ENCODE data around the gene PLA2G4E. TPM values are rescaled to one million over a fixed set of nuclear protein-coding genes. Genes with fewer than 3 reads are reported as not detected.

The PLA2G4E gene
- total and polyA plus RNA-seq, 9 donors, result 0.02 to 0.11 TPM; not detected in 7

GRCh38 chr15:41932511-41933289, 88.1 kb downstream of the PLA2G4E start:
- peak in 1 of 5 donors; percentile 13 for DNase-seq

DNA sequence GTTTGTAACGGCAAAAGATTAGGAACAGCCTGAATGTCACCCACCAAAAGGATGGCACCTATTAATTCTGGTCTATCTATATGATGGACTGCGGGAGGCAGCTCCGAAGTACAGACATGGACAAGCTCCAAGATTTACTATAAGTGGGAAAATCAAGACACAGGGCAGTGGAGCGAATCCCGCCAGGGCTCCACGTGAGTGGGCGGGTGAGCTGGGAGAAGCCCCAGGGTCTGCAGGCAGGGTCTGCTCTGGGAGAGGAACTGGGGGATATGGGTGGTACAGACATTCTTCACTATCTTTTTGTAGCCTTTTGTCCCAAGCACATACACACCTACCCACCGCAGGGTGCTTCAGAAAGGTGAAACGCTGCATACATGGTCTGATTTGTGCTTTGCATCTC, 88.7 kb downstream of the PLA2G4E start:
- intact Hi-C loops (cut with DNase I), result no loop called here
- Histone ChIP-seq H3K27me3 (no peaks in the 10 kb centered on the region), H3K4me1 (ENCODE audit: insufficient read depth) (peaks cover 4% of the 10 kb centered on the region), H3K27ac (no peak overlapping the region), H3K36me3 (no peaks in the 10 kb centered on the region), H3K9me3 (no peaks in the 10 kb centered on the region), H3K4me3 (no peak overlapping the region)
- peak in 1 of 5 donors; percentile 8 for DNase-seq
- WGBS, 3 donors, result 89 to 97% (median 96%) methylated on average over 9 of the region's 9 CpGs
- TF ChIP-seq CTCF (IDR thresholded peaks at IDR 0.05) (no peak), EP300 (IDR thresholded peaks at IDR 0.05) (no peak), POLR2A (IDR thresholded peaks at IDR 0.05) (no peak)

More at GRCh38 chr15:41932511-41933289, 88.1 kb downstream of the PLA2G4E start:
- TF ChIP-seq EP300 (IDR thresholded peaks at IDR 0.05) (no peak), POLR2A (IDR thresholded peaks at IDR 0.05) (no peak), CTCF (IDR thresholded peaks at IDR 0.05) (no peak)
- Histone ChIP-seq H3K4me3 (no peak overlapping the region), H3K9me3 (no peaks in the 10 kb centered on the region), H3K36me3 (no peaks in the 10 kb centered on the region), H3K27ac (no peak overlapping the region), H3K27me3 (no peaks in the 10 kb centered on the region), H3K4me1 (ENCODE audit: insufficient read depth) (peaks cover 4% of the 10 kb centered on the region)
- intact Hi-C loops (cut with DNase I), result no loop called here
- WGBS, 3 donors, result 67 to 78% (median 77%) methylated on average over 16 of the region's 16 CpGs

Other genes starting within 250 kb of the PLA2G4E start
- 10 to 100 TPM; 18.4 to 46.9 (median 38.9) TPM for gene MAPKBP1, start 246.6 kb downstream of the PLA2G4E start, total RNA-seq
- 10 to 100 TPM; 10.6 to 18.7 TPM for gene MAPKBP1, start 246.6 kb downstream of the PLA2G4E start, polyA plus RNA-seq
- 10 to 100 TPM; 13.8 to 21.4 (median 15.6) TPM for gene JMJD7, start 192.9 kb downstream of the PLA2G4E start, total RNA-seq
- 10 to 100 TPM in 1 of 2 donors, 1 to 10 TPM in 1; 3.0 to 11.4 TPM for gene JMJD7, start 192.9 kb downstream of the PLA2G4E start, polyA plus RNA-seq
- gene PLA2G4B, start 182.2 kb downstream of the PLA2G4E start, total RNA-seq, result 10 to 100 TPM in 4 of 7 donors, 1 to 10 TPM in 3; 4.8 to 17.5 (median 12.8) TPM
- gene PLA2G4B, start 182.2 kb downstream of the PLA2G4E start, polyA plus RNA-seq, result 10 to 100 TPM in 1 of 2 donors, 1 to 10 TPM in 1; 8.6 to 10.6 TPM
- 1 to 10 TPM in 2 of 7 donors, under 1 TPM in 5; 0.30 to 1.5 (median 0.77) TPM for gene SPTBN5, start 127.0 kb downstream of the PLA2G4E start, total RNA-seq
- under 1 TPM; 0.28 to 0.80 TPM for gene SPTBN5, start 127.0 kb downstream of the PLA2G4E start, polyA plus RNA-seq
- gene EHD4, start 48.5 kb downstream of the PLA2G4E start, total RNA-seq, result 10 to 100 TPM in 6 of 7 donors, 1 to 10 TPM in 1; 8.8 to 23.3 (median 14.8) TPM
- 10 to 100 TPM; 11.7 to 13.7 TPM for gene EHD4, start 48.5 kb downstream of the PLA2G4E start, polyA plus RNA-seq
- under 1 TPM in 2 of 7 donors, not detected in 5; 0.11 to 0.12 TPM for gene PLA2G4D, start 73.5 kb upstream of the PLA2G4E start, total RNA-seq
- not detected for gene PLA2G4D, start 73.5 kb upstream of the PLA2G4E start, polyA plus RNA-seq
- under 1 TPM in 3 of 7 donors, not detected in 4; 0.12 to 0.23 (median 0.23) TPM for gene PLA2G4F, start 135.6 kb upstream of the PLA2G4E start, total RNA-seq
- gene PLA2G4F, start 135.6 kb upstream of the PLA2G4E start, polyA plus RNA-seq, result under 1 TPM in 1 of 2 donors, not detected in 1; 0.07 TPM
- gene VPS39, start 187.3 kb upstream of the PLA2G4E start, total RNA-seq, result 10 to 100 TPM; 34.8 to 58.7 (median 50.2) TPM
- 10 to 100 TPM; 30.3 to 61.5 TPM for gene VPS39, start 187.3 kb upstream of the PLA2G4E start, polyA plus RNA-seq